ENCODE measurements around the gene BAZ2B. TPM values are rescaled to one million over a fixed set of nuclear protein-coding genes. Genes with fewer than 3 reads are reported as not detected.
"Not testable (repeated sequence)": the region's sequence is repeated elsewhere in the genome, so short reads cannot be mapped to it uniquely, and the experiment has no call there.

BAZ2B gene
- polyA plus RNA-seq, 4 donors = 55.6 to 82.5 (median 67.0) TPM

GRCh38 chr2:159361603-159362002 lies 254.7 kb downstream of the BAZ2B start:
- not testable (repeated sequence) for DNase-seq (ENCODE audit: low read depth in 4 of 4, low spot score in 3 of 4)

GRCh38 chr2:159356053-159356554 lies 260.2 kb downstream of the BAZ2B start:
- no peak for DNase-seq (ENCODE audit: low read depth in 4 of 4, low spot score in 3 of 4)

DNA sequence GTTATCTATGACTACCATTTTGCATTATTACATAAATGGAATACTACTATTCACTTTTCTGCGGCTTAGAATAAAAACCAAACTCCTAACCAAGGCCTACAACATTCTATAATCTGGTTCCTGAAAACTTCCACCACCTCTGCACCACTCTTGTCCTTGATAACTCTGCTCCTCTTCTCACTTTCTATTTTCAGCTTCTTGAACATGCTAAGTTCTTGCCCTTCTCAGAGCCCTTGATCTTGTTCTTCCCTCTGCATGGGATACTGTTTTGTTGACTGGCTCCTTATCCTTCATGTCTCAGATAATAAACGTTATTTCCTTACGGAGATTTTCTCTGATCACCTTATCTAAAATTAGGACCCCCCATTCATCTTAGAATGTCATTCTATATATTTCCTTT lies 264.4 kb downstream of the BAZ2B start:
- DNase-seq (ENCODE audit: low read depth in 4 of 4, low spot score in 3 of 4) = no peak

- DNase-seq (ENCODE audit: low read depth in 4 of 4, low spot score in 3 of 4) = no peak
Observed at GRCh38 chr2:159349674-159350299, 266.6 kb downstream of the BAZ2B start.

DNA sequence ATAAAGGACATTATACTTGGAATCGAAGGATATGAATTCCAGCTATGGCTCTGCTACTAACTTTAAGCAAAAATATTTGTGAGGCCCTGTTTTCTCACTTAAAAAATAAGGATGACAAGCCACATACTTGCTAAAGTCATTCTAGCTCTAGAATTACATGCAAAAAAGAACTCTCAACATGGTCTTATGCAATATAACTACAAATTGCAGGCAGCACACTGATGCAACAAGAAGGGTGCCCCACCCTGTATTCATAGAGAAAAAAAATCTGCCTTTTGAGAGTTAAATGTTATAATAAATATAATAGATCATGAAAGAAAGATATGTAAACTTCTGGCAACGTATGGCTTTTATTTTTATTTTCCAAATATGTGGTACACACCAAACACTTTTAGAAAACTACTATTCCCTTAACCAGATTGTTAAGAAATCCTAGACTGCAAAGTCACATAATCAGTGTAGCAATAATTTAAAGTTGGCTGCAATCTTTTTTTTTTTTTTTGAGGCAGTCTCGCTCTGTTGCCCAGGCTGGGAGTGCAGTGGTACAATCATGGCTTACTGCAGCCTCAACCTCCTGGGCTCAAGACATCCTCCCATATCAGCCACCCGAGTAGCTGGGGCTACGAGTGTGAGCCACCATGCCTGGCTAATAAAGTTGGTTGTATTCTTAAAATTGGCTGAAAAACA lies 289.6 kb downstream of the BAZ2B start:
- no peak for DNase-seq (ENCODE audit: low read depth in 4 of 4, low spot score in 3 of 4)

- no peak for DNase-seq (ENCODE audit: low read depth in 4 of 4, low spot score in 3 of 4)
Observed at GRCh38 chr2:159322419-159322818, 293.9 kb downstream of the BAZ2B start.

DNA sequence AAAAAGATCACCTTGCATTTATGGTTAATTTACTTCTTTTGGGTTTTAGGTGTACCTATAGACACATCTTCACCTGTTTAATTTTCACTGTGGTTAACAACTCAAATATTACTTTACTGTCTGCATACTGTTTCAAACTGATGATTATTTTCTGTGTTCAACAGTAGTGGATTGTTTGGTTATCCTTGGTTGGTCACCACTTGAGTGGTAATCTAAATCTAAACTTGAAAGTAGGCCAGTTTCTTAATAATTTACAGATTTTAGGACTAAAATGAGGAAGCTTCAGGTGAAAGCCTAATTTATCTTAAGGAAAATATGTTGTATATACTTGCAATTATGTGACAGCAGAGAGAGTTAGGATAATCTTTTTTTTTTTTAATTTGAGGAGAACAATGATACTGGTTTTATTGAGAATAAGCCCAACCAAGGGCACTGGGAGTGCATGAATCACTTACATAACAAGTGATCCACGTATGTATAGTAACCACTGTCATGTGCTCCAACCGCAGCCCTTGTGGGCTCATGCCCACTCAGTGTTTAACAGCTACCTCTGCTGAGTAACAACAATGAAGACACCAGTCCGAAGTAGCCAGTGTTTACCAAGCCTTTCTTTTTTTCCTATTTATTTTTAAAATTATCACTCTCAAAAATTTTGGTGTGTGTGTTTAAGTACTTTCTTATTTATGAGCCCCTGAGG lies 298.8 kb downstream of the BAZ2B start:
- DNase-seq (ENCODE audit: low read depth in 4 of 4, low spot score in 3 of 4) = no peak

- DNase-seq (ENCODE audit: low read depth in 4 of 4, low spot score in 3 of 4) = no peak
Observed at GRCh38 chr2:159307942-159308341, 308.4 kb downstream of the BAZ2B start.

DNA sequence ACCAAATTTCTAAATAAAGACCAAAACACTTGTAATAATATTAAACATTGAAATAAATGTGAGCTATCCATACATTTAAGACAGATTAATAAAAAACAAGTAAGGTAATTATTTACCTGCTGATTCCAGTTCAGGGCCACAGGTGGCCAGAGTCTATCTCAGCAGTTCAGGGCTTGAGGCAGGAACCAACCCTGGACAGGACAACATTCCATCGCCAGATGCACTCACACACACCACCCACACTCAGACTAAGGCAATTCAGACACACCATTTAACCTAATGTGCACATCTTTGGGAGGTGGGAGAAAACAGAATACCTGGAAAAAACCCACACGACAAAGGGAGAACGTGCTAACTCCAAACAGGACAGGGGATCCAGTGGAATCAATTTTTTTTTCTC lies 315.8 kb downstream of the BAZ2B start:
- DNase-seq (ENCODE audit: low read depth in 4 of 4, low spot score in 3 of 4) = no peak

DNA sequence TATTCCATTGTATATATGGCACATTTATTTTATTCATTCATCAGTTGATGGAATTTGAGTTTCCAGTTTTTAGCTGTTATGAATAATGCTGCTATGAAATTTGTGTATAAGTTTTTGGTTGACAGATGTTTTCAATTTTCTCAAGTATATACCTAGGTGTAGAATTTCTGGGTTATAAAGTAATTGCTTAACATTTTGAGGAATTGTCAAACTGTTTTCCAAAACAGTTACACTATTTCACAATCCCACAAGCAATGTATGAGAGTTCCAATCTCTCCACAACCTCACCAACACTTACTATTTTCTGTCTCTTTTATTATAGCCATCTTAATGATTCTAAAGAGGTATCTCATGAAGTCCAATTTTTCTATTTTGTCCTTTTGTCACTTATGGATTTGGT lies 317.4 kb downstream of the BAZ2B start:
- no peak for DNase-seq (ENCODE audit: low read depth in 4 of 4, low spot score in 3 of 4)

GRCh38 chr2:159297042-159297707 lies 319.2 kb downstream of the BAZ2B start:
- no peak for DNase-seq (ENCODE audit: low read depth in 4 of 4, low spot score in 3 of 4)

- no peak for DNase-seq (ENCODE audit: low read depth in 4 of 4, low spot score in 3 of 4)
Observed at GRCh38 chr2:159292157-159292556, 324.2 kb downstream of the BAZ2B start.

DNA sequence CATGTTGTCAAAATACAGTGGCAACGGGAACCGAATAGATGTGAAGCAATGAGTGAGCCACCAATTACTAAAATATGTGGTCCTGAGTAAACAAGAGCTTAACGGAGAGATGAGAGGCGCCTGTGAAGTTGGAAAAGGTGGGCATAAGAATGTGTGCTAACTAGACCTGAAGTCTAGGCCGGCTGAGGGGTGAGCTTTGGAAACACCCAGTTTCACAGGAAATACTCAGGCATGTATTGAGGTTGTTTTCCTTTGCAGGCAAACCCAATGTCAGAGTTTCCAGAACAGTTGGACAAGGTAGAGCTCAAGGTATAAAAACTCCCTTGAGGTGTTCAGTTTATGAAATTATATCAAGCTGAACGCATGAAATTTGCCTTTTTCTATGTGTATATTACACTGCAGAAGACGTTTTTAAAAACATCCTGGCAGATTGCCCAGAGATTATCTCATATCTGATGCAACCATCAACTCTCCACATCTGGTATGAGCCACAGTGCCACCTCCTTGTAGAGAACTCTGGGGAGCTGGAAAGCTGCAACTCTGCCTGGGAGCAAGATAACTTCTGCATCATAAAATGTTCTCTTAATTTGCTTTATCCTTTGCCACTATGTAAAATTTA lies 325.9 kb downstream of the BAZ2B start:
- no peak for DNase-seq (ENCODE audit: low read depth in 4 of 4, low spot score in 3 of 4)

- no peak for DNase-seq (ENCODE audit: low read depth in 4 of 4, low spot score in 3 of 4)
Observed at GRCh38 chr2:159287733-159288132, 328.6 kb downstream of the BAZ2B start.

- peak; percentile 96 to 97 (median 96) for DNase-seq (ENCODE audit: low read depth in 4 of 4, low spot score in 3 of 4)
Observed at GRCh38 chr2:159286709-159287441, 329.5 kb downstream of the BAZ2B start.

GRCh38 chr2:159285929-159286708 lies 330.2 kb downstream of the BAZ2B start, which contains the start of gene WDSUB1:
TSS of gene WDSUB1 (minus strand) at chr2:159286703. CDS start at chr2:159283069, 3,634 bp downstream.
- DNase-seq (ENCODE audit: low read depth in 4 of 4, low spot score in 3 of 4) = peak; percentile 44 to 64 (median 53)

GRCh38 chr2:159285433-159285832 lies 330.9 kb downstream of the BAZ2B start:
- no peak for DNase-seq (ENCODE audit: low read depth in 4 of 4, low spot score in 3 of 4)

- no peak for DNase-seq (ENCODE audit: low read depth in 4 of 4, low spot score in 3 of 4)
Observed at GRCh38 chr2:159283529-159283928, 332.8 kb downstream of the BAZ2B start.

- DNase-seq (ENCODE audit: low read depth in 4 of 4, low spot score in 3 of 4) = no peak
Observed at GRCh38 chr2:159281002-159281401, 335.3 kb downstream of the BAZ2B start.

Measured in right renal pelvis (tissue), 4 donors.